ENCODE results near the gene FLOT1.
"Not testable (repeated sequence)": the region's sequence is repeated elsewhere in the genome, so short reads cannot be mapped to it uniquely, and the experiment has no call there.

Gene FLOT1

GRCh38 chr6:30724906-30725667, 17.4 kb downstream of the FLOT1 start:
- H3K27me3 Mint-ChIP-seq, result no peaks in the 10 kb centered on the region
- H3K4me1 Mint-ChIP-seq (ENCODE audit: low read depth), result peaks cover 38% of the 10 kb centered on the region
- peak overlapping the region; percentile 72 for H3K27ac Mint-ChIP-seq
- H3K9me3 Mint-ChIP-seq (ENCODE audit: low read depth), result no peaks in the 10 kb centered on the region
- peak overlapping the region; percentile 99 for H3K4me3 Mint-ChIP-seq
- peaks cover 10% of the 10 kb centered on the region for H3K36me3 Mint-ChIP-seq

GRCh38 chr6:30723843-30724741, 18.4 kb downstream of the FLOT1 start:
- peak overlapping the region; percentile 99 for H3K27ac Mint-ChIP-seq
- H3K4me1 Mint-ChIP-seq (ENCODE audit: low read depth), result peaks cover 45% of the 10 kb centered on the region
- not testable (repeated sequence) for H3K9me3 Mint-ChIP-seq (ENCODE audit: low read depth); H3K27me3 Mint-ChIP-seq
- peak overlapping the region; percentile 99 for H3K4me3 Mint-ChIP-seq
- H3K36me3 Mint-ChIP-seq, result peaks cover 10% of the 10 kb centered on the region

DNA sequence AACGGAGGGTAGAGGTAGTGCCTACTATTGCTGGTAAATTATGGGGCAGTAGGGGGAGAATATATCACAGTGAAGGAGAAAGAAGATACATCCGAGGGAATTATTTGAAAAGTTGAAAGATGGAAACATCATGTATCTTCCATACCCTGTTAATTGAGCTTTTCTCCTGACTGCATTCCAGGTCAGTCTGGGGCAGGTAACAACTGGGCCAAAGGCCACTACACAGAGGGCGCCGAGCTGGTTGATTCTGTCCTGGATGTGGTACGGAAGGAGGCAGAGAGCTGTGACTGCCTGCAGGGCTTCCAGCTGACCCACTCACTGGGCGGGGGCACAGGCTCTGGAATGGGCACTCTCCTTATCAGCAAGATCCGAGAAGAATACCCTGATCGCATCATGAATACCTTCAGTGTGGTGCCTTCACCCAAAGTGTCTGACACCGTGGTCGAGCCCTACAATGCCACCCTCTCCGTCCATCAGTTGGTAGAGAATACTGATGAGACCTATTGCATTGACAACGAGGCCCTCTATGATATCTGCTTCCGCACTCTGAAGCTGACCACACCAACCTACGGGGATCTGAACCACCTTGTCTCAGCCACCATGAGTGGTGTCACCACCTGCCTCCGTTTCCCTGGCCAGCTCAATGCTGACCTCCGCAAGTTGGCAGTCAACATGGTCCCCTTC, 19.2 kb downstream of the FLOT1 start:
- peaks cover 10% of the 10 kb centered on the region for H3K36me3 Mint-ChIP-seq

GRCh38 chr6:30722280-30723112, 20.0 kb downstream of the FLOT1 start:
- Mint-ChIP-seq H3K4me3 (peak overlapping the region; percentile 99), H3K27ac (peak overlapping the region; percentile 99), H3K4me1 (ENCODE audit: low read depth) (peaks cover 53% of the 10 kb centered on the region)

More for the DNA sequence above, 19.2 kb downstream of the FLOT1 start:
- Mint-ChIP-seq H3K4me1 (ENCODE audit: low read depth) (peaks cover 51% of the 10 kb centered on the region), H3K27ac (peak overlapping the region; percentile 99), H3K4me3 (peak overlapping the region; percentile 99)
- H3K27me3 Mint-ChIP-seq; H3K9me3 Mint-ChIP-seq (ENCODE audit: low read depth): not testable (repeated sequence)

DNA sequence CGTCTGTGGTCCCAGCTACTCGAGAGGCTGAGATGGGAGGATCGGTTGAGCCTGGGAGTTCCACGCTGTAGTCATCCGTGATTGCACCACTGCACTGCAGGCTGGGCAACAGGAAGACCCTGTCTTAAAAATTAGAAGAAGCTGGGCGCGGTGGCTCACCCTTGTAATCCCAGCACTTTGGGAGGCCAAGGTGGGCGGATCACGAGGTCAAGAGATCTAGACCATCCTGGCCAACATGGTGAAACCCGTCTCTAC, 20.5 kb downstream of the FLOT1 start:
- H3K27me3 Mint-ChIP-seq; H3K9me3 Mint-ChIP-seq (ENCODE audit: low read depth): not testable (repeated sequence)
- Mint-ChIP-seq H3K27ac (peak overlapping the region; percentile 99), H3K4me3 (peak overlapping the region; percentile 99), H3K36me3 (peaks cover 10% of the 10 kb centered on the region), H3K4me1 (ENCODE audit: low read depth) (peaks cover 54% of the 10 kb centered on the region)

More at GRCh38 chr6:30722280-30723112, 20.0 kb downstream of the FLOT1 start:
- no peaks in the 10 kb centered on the region for H3K9me3 Mint-ChIP-seq (ENCODE audit: low read depth)
- peaks cover 10% of the 10 kb centered on the region for H3K36me3 Mint-ChIP-seq
- no peaks in the 10 kb centered on the region for H3K27me3 Mint-ChIP-seq

DNA sequence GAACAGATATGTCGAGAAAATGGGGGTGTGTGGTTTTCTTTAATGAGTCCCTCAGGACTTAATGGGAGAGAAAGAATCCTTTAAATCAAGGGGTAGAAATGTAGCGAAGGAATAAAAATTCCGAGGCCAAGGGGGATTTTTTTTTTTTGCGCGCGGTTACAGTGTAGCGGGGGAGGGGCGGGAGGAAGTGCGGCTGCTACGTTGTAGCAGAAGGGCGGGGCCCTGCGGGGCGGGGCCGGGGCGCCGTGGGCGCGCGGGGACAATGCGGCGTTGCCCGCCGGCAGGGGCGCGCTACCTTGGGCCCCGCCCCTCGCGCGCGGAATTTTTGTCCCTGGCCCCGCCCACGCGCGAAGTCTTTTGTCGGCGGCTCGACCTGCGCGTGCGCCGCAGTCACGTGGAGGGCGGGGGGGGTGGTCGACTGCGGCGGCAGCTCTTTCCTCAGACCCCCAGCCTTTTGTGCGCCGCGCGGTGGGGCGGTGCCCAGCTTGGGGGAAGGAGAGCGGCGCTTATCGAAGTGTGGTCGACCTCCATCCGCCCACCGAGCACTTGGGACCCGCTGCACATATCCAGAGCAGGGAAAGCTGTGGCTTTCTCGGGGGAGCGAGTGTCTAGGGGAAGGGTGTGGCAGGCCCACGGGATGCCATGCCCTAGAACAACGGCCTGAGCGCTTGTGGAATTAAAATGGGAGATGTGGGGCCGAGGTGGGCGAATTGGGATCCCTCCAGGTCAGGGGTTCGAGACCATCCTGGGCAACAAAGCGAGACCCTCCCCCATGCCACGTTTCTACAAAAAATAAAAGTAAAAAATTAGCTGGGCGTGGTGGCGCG, 21.1 kb downstream of the FLOT1 start:
- Mint-ChIP-seq H3K4me1 (ENCODE audit: low read depth) (peaks cover 57% of the 10 kb centered on the region), H3K27me3 (no peaks in the 10 kb centered on the region), H3K36me3 (peaks cover 12% of the 10 kb centered on the region), H3K9me3 (ENCODE audit: low read depth) (no peaks in the 10 kb centered on the region), H3K4me3 (peak overlapping the region; percentile 99), H3K27ac (peak overlapping the region; percentile 99)

DNA sequence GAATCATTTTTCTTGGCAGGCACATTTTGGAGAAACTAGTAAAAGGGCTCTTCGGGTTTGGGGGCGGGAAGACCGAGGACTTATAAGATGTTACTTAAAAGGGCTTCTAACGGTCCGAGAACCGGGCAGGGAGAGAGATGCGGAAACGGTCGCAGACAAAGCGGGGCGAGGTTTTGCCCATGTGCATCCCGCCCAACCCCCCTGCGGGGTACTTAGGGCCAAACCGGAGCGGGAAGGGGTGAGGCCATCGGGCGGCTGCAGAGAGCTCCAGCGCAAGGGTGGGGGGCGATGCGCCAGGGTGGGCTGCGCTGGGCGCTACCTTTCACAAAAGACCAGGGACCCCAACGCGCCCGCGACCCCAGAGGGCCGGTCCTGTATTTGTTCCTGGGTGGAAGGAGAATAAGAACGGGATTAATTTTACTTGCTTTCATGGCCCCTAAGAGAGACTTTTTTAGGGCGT, 21.7 kb downstream of the FLOT1 start:
- Mint-ChIP-seq H3K27me3 (no peaks in the 10 kb centered on the region), H3K4me1 (ENCODE audit: low read depth) (peaks cover 61% of the 10 kb centered on the region), H3K4me3 (peak overlapping the region; percentile 99), H3K36me3 (peaks cover 14% of the 10 kb centered on the region), H3K27ac (peak overlapping the region; percentile 99), H3K9me3 (ENCODE audit: low read depth) (no peaks in the 10 kb centered on the region)

DNA sequence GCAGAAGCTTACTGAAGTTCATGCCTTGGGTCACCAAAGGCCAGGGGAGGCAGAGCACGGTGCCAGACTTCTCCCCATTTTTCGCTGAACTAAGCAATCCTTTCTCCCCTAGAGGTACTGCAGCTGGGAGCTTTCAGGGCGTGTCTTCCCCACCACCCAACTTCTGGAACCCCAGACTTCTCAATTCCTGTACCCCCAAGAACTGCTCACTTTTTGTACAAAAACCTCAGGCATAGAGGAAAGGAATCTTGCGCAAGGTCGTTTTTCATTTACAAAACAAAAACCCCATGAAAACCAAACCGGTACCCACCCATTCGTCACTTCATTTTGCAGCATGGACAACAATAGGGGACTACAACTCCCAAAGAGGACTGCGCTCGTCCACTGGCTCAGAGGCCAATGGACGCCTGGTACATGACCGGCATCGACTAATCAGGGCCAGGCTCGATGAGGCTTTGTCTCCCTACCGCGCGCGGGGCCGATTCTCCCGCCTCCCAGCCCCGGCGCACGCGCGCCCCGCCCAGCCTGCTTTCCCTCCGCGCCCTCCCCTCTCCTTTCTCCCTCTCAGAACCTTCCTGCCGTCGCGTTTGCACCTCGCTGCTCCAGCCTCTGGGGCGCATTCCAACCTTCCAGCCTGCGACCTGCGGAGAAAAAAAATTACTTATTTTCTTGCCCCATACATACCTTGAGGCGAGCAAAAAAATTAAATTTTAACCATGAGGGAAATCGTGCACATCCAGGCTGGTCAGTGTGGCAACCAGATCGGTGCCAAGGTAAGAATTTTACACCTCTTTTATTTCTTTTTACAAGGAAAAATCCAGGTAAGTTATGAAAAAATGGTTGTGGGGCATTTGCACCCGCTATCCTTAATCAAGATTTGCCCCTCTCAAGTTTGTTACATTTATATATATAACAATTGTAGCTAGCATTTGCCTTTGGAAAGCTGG, 22.4 kb downstream of the FLOT1 start, which contains the start of gene TUBB:
Gene TUBB (plus strand): TSS at position 562 of the 947 bp plus-strand sequence. CDS start 155 bp downstream, at position 717.
- H3K4me1 Mint-ChIP-seq (ENCODE audit: low read depth), result peaks cover 60% of the 10 kb centered on the region
- H3K27me3 Mint-ChIP-seq, result no peaks in the 10 kb centered on the region
- peak within 1 kb of the TSS; percentile 99 for H3K4me3 Mint-ChIP-seq
- H3K36me3 Mint-ChIP-seq, result peaks cover 14% of the 10 kb centered on the region
- H3K27ac Mint-ChIP-seq, result peak within 1 kb of the TSS; percentile 99
- H3K9me3 Mint-ChIP-seq (ENCODE audit: low read depth), result no peaks in the 10 kb centered on the region

- peak overlapping the region; percentile 99 for H3K4me3 Mint-ChIP-seq
- H3K36me3 Mint-ChIP-seq, result peaks cover 13% of the 10 kb centered on the region
- H3K27ac Mint-ChIP-seq, result peak overlapping the region; percentile 99
- H3K27me3 Mint-ChIP-seq, result no peaks in the 10 kb centered on the region
- H3K4me1 Mint-ChIP-seq (ENCODE audit: low read depth), result peaks cover 56% of the 10 kb centered on the region
- H3K9me3 Mint-ChIP-seq (ENCODE audit: low read depth), result no peaks in the 10 kb centered on the region
Measured at GRCh38 chr6:30719356-30719755, 23.1 kb downstream of the FLOT1 start.

GRCh38 chr6:30717845-30718720, 24.4 kb downstream of the FLOT1 start:
- Mint-ChIP-seq H3K4me1 (ENCODE audit: low read depth) (peaks cover 44% of the 10 kb centered on the region), H3K36me3 (peaks cover 10% of the 10 kb centered on the region), H3K4me3 (peak overlapping the region; percentile 96), H3K27ac (peak overlapping the region; percentile 99)
- not testable (repeated sequence) for H3K27me3 Mint-ChIP-seq; H3K9me3 Mint-ChIP-seq (ENCODE audit: low read depth)

DNA sequence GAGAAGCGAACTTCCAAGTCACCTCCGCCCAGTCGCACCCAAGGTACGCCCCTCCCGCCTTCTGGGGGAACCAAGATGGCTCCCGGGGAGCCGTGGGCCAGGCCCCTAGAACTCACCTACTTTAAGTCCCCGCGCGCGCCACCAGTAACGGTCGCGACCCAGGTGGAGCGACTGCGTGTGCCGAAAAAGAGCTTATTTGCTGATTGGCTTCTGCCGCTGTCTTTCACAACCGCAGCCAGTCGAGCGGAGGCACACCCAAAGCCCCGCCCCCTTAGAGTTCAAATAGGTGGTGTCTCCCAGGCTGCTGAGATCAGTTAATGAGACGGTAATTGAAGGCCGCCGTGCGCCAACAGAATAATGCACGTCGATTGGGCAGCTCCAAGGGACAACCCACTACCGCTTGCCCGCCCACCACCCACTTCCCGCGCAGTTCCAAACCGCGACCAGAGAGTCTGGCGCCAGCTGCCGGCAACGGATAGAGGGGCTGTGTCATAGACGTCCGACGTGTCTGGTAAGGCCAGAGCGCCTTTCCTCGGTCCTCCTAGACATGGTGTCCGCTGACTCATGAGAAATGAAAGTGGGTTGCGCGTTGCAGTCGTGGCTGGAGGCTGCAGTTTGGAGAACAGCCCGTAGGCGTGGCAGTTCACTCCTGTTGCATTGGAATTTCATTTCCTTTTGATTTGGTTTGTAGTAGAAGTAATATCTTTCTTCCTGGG, 25.2 kb downstream of the FLOT1 start, which contains the start of gene MDC1:
Gene MDC1 (minus strand): TSS at position 153 of the 716 bp plus-strand sequence. CDS start 2,106 bp downstream, outside the sequence.
- H3K4me3 Mint-ChIP-seq, result peak within 1 kb of the TSS; percentile 96
- H3K36me3 Mint-ChIP-seq, result peaks cover 11% of the 10 kb centered on the region
- H3K27me3 Mint-ChIP-seq, result no peaks in the 10 kb centered on the region
- no peaks in the 10 kb centered on the region for H3K9me3 Mint-ChIP-seq (ENCODE audit: low read depth)
- peak within 1 kb of the TSS; percentile 99 for H3K27ac Mint-ChIP-seq
- peaks cover 41% of the 10 kb centered on the region for H3K4me1 Mint-ChIP-seq (ENCODE audit: low read depth)
